SH-SY5Y (cell line): ENCODE results near the gene JAZF1.

Experiments used
- GATA2 ChIP-seq: IDR thresholded peaks from 2 replicates; pipeline ENCODE4 v1.6.1; 2011; ENCODE audit warnings: mild to moderate bottlenecking, low read depth, low read length
- GATA3 ChIP-seq: IDR thresholded peaks from 2 replicates; pipeline ENCODE4 v1.6.1; 2011; ENCODE audit warnings: low read depth, mild to moderate bottlenecking, low read length, moderate library complexity

- TF ChIP-seq GATA2: no peak
- TF ChIP-seq GATA3: no peak
Observed at GRCh38 chr7:27799212-27799611, 381.4 kb downstream of the JAZF1 start.
